ENCODE measurements around the gene MAP4K4.
"Not testable (repeated sequence)": the region's sequence is repeated elsewhere in the genome, so short reads cannot be mapped to it uniquely, and the experiment has no call there.

The MAP4K4 gene

GRCh38 chr2:101753720-101754490 is 56.4 kb downstream of the MAP4K4 start:
- Mint-ChIP-seq H3K9me3 (no peaks in the 10 kb centered on the region), H3K27ac (ENCODE audit: low read depth) (no peak overlapping the region), H3K4me1 (peaks cover 77% of the 10 kb centered on the region), H3K4me3 (no peak overlapping the region), H3K36me3 (ENCODE audit: insufficient read depth) (peaks cover 2% of the 10 kb centered on the region), H3K27me3 (no peaks in the 10 kb centered on the region)
- ATAC-seq (replicated peaks; ENCODE audit: extremely low read depth, poor library complexity, severe bottlenecking) (no peak), DNase-seq (ENCODE audit: low spot score in 2 of 2) (no peak)

GRCh38 chr2:101754618-101755017 is 57.1 kb downstream of the MAP4K4 start:
- Mint-ChIP-seq H3K27ac (ENCODE audit: low read depth) (no peak overlapping the region), H3K27me3 (no peaks in the 10 kb centered on the region), H3K4me3 (no peak overlapping the region), H3K36me3 (ENCODE audit: insufficient read depth) (peaks cover 2% of the 10 kb centered on the region), H3K4me1 (peaks cover 80% of the 10 kb centered on the region), H3K9me3 (no peaks in the 10 kb centered on the region)
- DNase-seq (ENCODE audit: low spot score in 2 of 2) (no peak), ATAC-seq (replicated peaks; ENCODE audit: extremely low read depth, poor library complexity, severe bottlenecking) (no peak)

GRCh38 chr2:101756266-101756665 is 58.8 kb downstream of the MAP4K4 start:
- DNase-seq (ENCODE audit: low spot score in 2 of 2) (no peak), ATAC-seq (replicated peaks; ENCODE audit: extremely low read depth, poor library complexity, severe bottlenecking) (no peak)
- no peaks in the 10 kb centered on the region for H3K9me3 Mint-ChIP-seq
- H3K36me3 Mint-ChIP-seq (ENCODE audit: insufficient read depth) = peaks cover 4% of the 10 kb centered on the region
- peaks cover 75% of the 10 kb centered on the region for H3K4me1 Mint-ChIP-seq
- H3K27me3 Mint-ChIP-seq = no peaks in the 10 kb centered on the region
- H3K4me3 Mint-ChIP-seq = no peak overlapping the region
- no peak overlapping the region for H3K27ac Mint-ChIP-seq (ENCODE audit: low read depth)

- DNase-seq (ENCODE audit: low spot score in 2 of 2) (no peak), ATAC-seq (replicated peaks; ENCODE audit: extremely low read depth, poor library complexity, severe bottlenecking) (no peak)
- Mint-ChIP-seq H3K27me3 (no peaks in the 10 kb centered on the region), H3K36me3 (ENCODE audit: insufficient read depth) (peaks cover 4% of the 10 kb centered on the region), H3K27ac (ENCODE audit: low read depth) (peak overlapping the region; percentile 3), H3K9me3 (no peaks in the 10 kb centered on the region), H3K4me1 (peaks cover 74% of the 10 kb centered on the region), H3K4me3 (no peak overlapping the region)
Observed at GRCh38 chr2:101758001-101758400, 60.5 kb downstream of the MAP4K4 start.

- Mint-ChIP-seq H3K4me3 (no peak overlapping the region), H3K4me1 (peaks cover 74% of the 10 kb centered on the region), H3K36me3 (ENCODE audit: insufficient read depth) (peaks cover 4% of the 10 kb centered on the region), H3K27ac (ENCODE audit: low read depth) (peak overlapping the region; percentile 3), H3K27me3 (no peaks in the 10 kb centered on the region), H3K9me3 (no peaks in the 10 kb centered on the region)
- no peak for DNase-seq (ENCODE audit: low spot score in 2 of 2)
- ATAC-seq (replicated peaks; ENCODE audit: extremely low read depth, poor library complexity, severe bottlenecking) = no peak
Observed at GRCh38 chr2:101759162-101759561, 61.7 kb downstream of the MAP4K4 start.

- peaks cover 77% of the 10 kb centered on the region for H3K4me1 Mint-ChIP-seq
- no peak overlapping the region for H3K4me3 Mint-ChIP-seq
- H3K27me3 Mint-ChIP-seq = no peaks in the 10 kb centered on the region
- H3K27ac Mint-ChIP-seq (ENCODE audit: low read depth) = peak overlapping the region; percentile 49
- no peak for ATAC-seq (replicated peaks; ENCODE audit: extremely low read depth, poor library complexity, severe bottlenecking)
- no peak for DNase-seq (ENCODE audit: low spot score in 2 of 2)
- H3K36me3 Mint-ChIP-seq (ENCODE audit: insufficient read depth) = peaks cover 5% of the 10 kb centered on the region
- no peaks in the 10 kb centered on the region for H3K9me3 Mint-ChIP-seq
Observed at GRCh38 chr2:101762451-101763171, 65.1 kb downstream of the MAP4K4 start.

GRCh38 chr2:101763496-101764333 is 66.2 kb downstream of the MAP4K4 start:
- Mint-ChIP-seq H3K36me3 (ENCODE audit: insufficient read depth) (peaks cover 4% of the 10 kb centered on the region), H3K27me3 (no peaks in the 10 kb centered on the region), H3K27ac (ENCODE audit: low read depth) (no peak overlapping the region), H3K9me3 (no peaks in the 10 kb centered on the region), H3K4me3 (no peak overlapping the region), H3K4me1 (peaks cover 75% of the 10 kb centered on the region)
- no peak for DNase-seq (ENCODE audit: low spot score in 2 of 2)
- ATAC-seq (replicated peaks; ENCODE audit: extremely low read depth, poor library complexity, severe bottlenecking) = no peak

GRCh38 chr2:101766337-101766736 is 68.8 kb downstream of the MAP4K4 start:
- H3K27me3 Mint-ChIP-seq = no peaks in the 10 kb centered on the region
- no peaks in the 10 kb centered on the region for H3K9me3 Mint-ChIP-seq
- peaks cover 6% of the 10 kb centered on the region for H3K36me3 Mint-ChIP-seq (ENCODE audit: insufficient read depth)
- peak overlapping the region; percentile 41 for H3K27ac Mint-ChIP-seq (ENCODE audit: low read depth)
- no peak for ATAC-seq (replicated peaks; ENCODE audit: extremely low read depth, poor library complexity, severe bottlenecking)
- peaks cover 89% of the 10 kb centered on the region for H3K4me1 Mint-ChIP-seq
- DNase-seq (ENCODE audit: low spot score in 2 of 2) = no peak
- H3K4me3 Mint-ChIP-seq = no peak overlapping the region

GRCh38 chr2:101766871-101767739 is 69.6 kb downstream of the MAP4K4 start:
- peaks cover 91% of the 10 kb centered on the region for H3K4me1 Mint-ChIP-seq
- H3K27ac Mint-ChIP-seq (ENCODE audit: low read depth) = peak overlapping the region; percentile 41
- ATAC-seq (replicated peaks; ENCODE audit: extremely low read depth, poor library complexity, severe bottlenecking) (no peak), DNase-seq (ENCODE audit: low spot score in 2 of 2) (no peak)
- no peaks in the 10 kb centered on the region for H3K9me3 Mint-ChIP-seq
- no peak overlapping the region for H3K4me3 Mint-ChIP-seq
- H3K36me3 Mint-ChIP-seq (ENCODE audit: insufficient read depth) = peaks cover 6% of the 10 kb centered on the region
- no peaks in the 10 kb centered on the region for H3K27me3 Mint-ChIP-seq

- peaks cover 89% of the 10 kb centered on the region for H3K4me1 Mint-ChIP-seq
- DNase-seq (ENCODE audit: low spot score in 2 of 2) (no peak), ATAC-seq (replicated peaks; ENCODE audit: extremely low read depth, poor library complexity, severe bottlenecking) (no peak)
- peak overlapping the region; percentile 2 for H3K4me3 Mint-ChIP-seq
- H3K9me3 Mint-ChIP-seq = no peaks in the 10 kb centered on the region
- peaks cover 6% of the 10 kb centered on the region for H3K36me3 Mint-ChIP-seq (ENCODE audit: insufficient read depth)
- no peaks in the 10 kb centered on the region for H3K27me3 Mint-ChIP-seq
- H3K27ac Mint-ChIP-seq (ENCODE audit: low read depth) = no peak overlapping the region
Observed at GRCh38 chr2:101768556-101769220, 71.2 kb downstream of the MAP4K4 start.

- not testable (repeated sequence) for H3K9me3 Mint-ChIP-seq
Observed at GRCh38 chr2:101769726-101770125, 72.2 kb downstream of the MAP4K4 start.

More at GRCh38 chr2:101769726-101770125, 72.2 kb downstream of the MAP4K4 start:
- H3K27me3 Mint-ChIP-seq; H3K27ac Mint-ChIP-seq (ENCODE audit: low read depth); H3K36me3 Mint-ChIP-seq (ENCODE audit: insufficient read depth); ATAC-seq (replicated peaks; ENCODE audit: extremely low read depth, poor library complexity, severe bottlenecking); H3K4me3 Mint-ChIP-seq; DNase-seq (ENCODE audit: low spot score in 2 of 2): not testable (repeated sequence)
- H3K4me1 Mint-ChIP-seq = peaks cover 89% of the 10 kb centered on the region
